Measurements from ENCODE around the gene UBE3B. TPM values are rescaled to one million over a fixed set of nuclear protein-coding genes. Genes with fewer than 3 reads are reported as not detected.

The UBE3B gene
- total and polyA plus RNA-seq, 2 donors (not counting 1 experiment from before 2014, with no cell fraction given), result 27.2 to 49.7 TPM

DNA sequence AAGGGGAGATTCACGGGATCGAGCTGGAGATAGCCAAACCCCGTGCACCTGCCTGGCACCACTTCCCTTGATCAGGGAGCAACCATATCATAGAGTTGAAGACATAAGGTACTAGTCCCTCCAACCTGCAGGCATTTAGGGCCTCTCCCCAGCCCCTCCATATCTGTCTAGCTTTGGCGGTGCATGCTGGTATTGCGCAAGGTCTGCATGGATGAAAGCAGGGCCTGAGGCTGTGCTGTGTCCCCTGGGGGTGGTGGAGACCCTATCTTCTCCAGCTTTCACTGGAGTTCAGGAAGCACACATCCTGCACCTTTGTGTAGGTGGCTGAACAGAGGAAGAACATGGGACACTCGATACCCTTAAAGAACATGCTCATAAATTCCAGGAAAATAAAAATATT is 47.2 kb upstream of the UBE3B start:
- no peak overlapping the region for H3K27ac ChIP-seq (ENCODE audit: insufficient read depth, low read length)
- no peak overlapping the region for H3K4me3 ChIP-seq (replicated peaks in 1 of 4; ENCODE audit: control extremely low read depth in 1 of 4, insufficient read depth in 1 of 4, low read depth in 3 of 4, low read length in 4 of 4)
- H3K36me3 ChIP-seq (ENCODE audit: control insufficient read depth, insufficient read depth, low read length), result no peaks in the 10 kb centered on the region
- no peak overlapping the region for H3K9ac ChIP-seq (ENCODE audit: insufficient read depth, low read length)
- H3K4me2 ChIP-seq (ENCODE audit: extremely low read depth, insufficient read depth, low read length), result no peak overlapping the region
- no peaks in the 10 kb centered on the region for H3K9me3 ChIP-seq (ENCODE audit: control insufficient read depth, insufficient read depth, low read depth, low read length)
- no peak overlapping the region for H2AFZ ChIP-seq (ENCODE audit: low read length)
- DNase-seq (ENCODE audit: low read depth in 2 of 2), result no peak
- H3K27me3 ChIP-seq (ENCODE audit: control insufficient read depth, insufficient read depth, low read length), result no peaks in the 10 kb centered on the region
- H3K4me1 ChIP-seq (ENCODE audit: control insufficient read depth, extremely low read depth, insufficient read depth, low read length), result no peaks in the 10 kb centered on the region
- no peaks in the 10 kb centered on the region for H3K79me2 ChIP-seq (ENCODE audit: control insufficient read depth, insufficient read depth, low read length)
- TF ChIP-seq, protein P1, sequence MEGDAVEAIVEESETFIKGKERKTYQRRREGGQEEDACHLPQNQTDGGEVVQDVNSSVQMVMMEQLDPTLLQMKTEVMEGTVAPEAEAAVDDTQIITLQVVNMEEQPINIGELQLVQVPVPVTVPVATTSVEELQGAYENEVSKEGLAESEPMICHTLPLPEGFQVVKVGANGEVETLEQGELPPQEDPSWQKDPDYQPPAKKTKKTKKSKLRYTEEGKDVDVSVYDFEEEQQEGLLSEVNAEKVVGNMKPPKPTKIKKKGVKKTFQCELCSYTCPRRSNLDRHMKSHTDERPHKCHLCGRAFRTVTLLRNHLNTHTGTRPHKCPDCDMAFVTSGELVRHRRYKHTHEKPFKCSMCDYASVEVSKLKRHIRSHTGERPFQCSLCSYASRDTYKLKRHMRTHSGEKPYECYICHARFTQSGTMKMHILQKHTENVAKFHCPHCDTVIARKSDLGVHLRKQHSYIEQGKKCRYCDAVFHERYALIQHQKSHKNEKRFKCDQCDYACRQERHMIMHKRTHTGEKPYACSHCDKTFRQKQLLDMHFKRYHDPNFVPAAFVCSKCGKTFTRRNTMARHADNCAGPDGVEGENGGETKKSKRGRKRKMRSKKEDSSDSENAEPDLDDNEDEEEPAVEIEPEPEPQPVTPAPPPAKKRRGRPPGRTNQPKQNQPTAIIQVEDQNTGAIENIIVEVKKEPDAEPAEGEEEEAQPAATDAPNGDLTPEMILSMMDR (conservative IDR thresholded peaks at IDR 0.05 in 1 of 2, IDR thresholded peaks at IDR 0.05 in 1 of 2; ENCODE audit: low read depth in 1 of 2, low read length in 2 of 2), result no peak
- TF ChIP-seq EZH2 (IDR thresholded peaks at IDR 0.05; ENCODE audit: low read length, missing control alignments), result no peak
- no peaks in the 10 kb centered on the region for H4K20me1 ChIP-seq (ENCODE audit: control insufficient read depth, extremely low read depth, insufficient read depth, low read length)

GRCh38 chr12:109432431-109432830 is 45.0 kb upstream of the UBE3B start:
- no peak overlapping the region for H2AFZ ChIP-seq (ENCODE audit: low read length)
- no peaks in the 10 kb centered on the region for H3K9me3 ChIP-seq (ENCODE audit: control insufficient read depth, insufficient read depth, low read depth, low read length)
- H4K20me1 ChIP-seq (ENCODE audit: control insufficient read depth, extremely low read depth, insufficient read depth, low read length), result no peaks in the 10 kb centered on the region
- DNase-seq (ENCODE audit: low read depth in 2 of 2), result no peak
- no peaks in the 10 kb centered on the region for H3K79me2 ChIP-seq (ENCODE audit: control insufficient read depth, insufficient read depth, low read length)
- no peaks in the 10 kb centered on the region for H3K27me3 ChIP-seq (ENCODE audit: control insufficient read depth, insufficient read depth, low read length)
- no peak overlapping the region for H3K9ac ChIP-seq (ENCODE audit: insufficient read depth, low read length)
- no peaks in the 10 kb centered on the region for H3K4me1 ChIP-seq (ENCODE audit: control insufficient read depth, extremely low read depth, insufficient read depth, low read length)
- H3K27ac ChIP-seq (ENCODE audit: insufficient read depth, low read length), result no peak overlapping the region
- H3K36me3 ChIP-seq (ENCODE audit: control insufficient read depth, insufficient read depth, low read length), result no peaks in the 10 kb centered on the region
- TF ChIP-seq, protein P1 (conservative IDR thresholded peaks at IDR 0.05 in 1 of 2, IDR thresholded peaks at IDR 0.05 in 1 of 2; ENCODE audit: low read depth in 1 of 2, low read length in 2 of 2), result no peak
- no peak for TF ChIP-seq EZH2 (IDR thresholded peaks at IDR 0.05; ENCODE audit: low read length, missing control alignments)
- H3K4me2 ChIP-seq (ENCODE audit: extremely low read depth, insufficient read depth, low read length), result no peak overlapping the region
- no peak overlapping the region for H3K4me3 ChIP-seq (replicated peaks in 1 of 4; ENCODE audit: control extremely low read depth in 1 of 4, insufficient read depth in 1 of 4, low read depth in 3 of 4, low read length in 4 of 4)

DNA sequence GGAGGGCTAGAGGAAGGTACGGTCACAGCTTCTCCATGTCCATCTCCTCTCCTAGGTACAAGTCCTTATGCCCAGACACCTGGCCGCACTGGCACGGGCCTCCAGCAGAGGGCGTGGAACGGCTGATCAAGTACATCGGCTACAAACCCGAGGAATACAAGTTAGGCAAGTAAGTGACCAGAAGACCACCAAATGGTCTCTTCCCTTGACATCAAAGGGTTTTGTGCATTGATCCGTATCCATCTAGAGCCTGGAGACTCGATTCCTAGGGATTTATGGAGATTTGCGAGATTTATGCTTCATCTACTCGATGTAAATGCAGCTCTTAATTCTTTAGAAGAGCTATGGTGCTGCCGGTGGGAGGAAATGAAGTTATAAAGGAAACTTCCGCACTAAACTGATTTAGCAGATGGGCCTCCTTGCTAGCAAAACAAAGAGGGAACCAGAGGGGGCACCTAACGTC is 44.6 kb upstream of the UBE3B start:
- peak; percentile 74 to 83 for DNase-seq (ENCODE audit: low read depth in 2 of 2)
- no peak overlapping the region for H2AFZ ChIP-seq (ENCODE audit: low read length)

More for the DNA sequence above, 44.6 kb upstream of the UBE3B start:
- no peak overlapping the region for H3K4me2 ChIP-seq (ENCODE audit: extremely low read depth, insufficient read depth, low read length)
- TF ChIP-seq, protein P1 (conservative IDR thresholded peaks at IDR 0.05 in 1 of 2, IDR thresholded peaks at IDR 0.05 in 1 of 2; ENCODE audit: low read depth in 1 of 2, low read length in 2 of 2), result peak; percentile 80 to 98
- no peak for TF ChIP-seq EZH2 (IDR thresholded peaks at IDR 0.05; ENCODE audit: low read length, missing control alignments)
- H3K27ac ChIP-seq (ENCODE audit: insufficient read depth, low read length), result no peak overlapping the region
- no peaks in the 10 kb centered on the region for H3K9me3 ChIP-seq (ENCODE audit: control insufficient read depth, insufficient read depth, low read depth, low read length)
- no peak overlapping the region for H3K4me3 ChIP-seq (replicated peaks in 1 of 4; ENCODE audit: control extremely low read depth in 1 of 4, insufficient read depth in 1 of 4, low read depth in 3 of 4, low read length in 4 of 4)
- H3K4me1 ChIP-seq (ENCODE audit: control insufficient read depth, extremely low read depth, insufficient read depth, low read length), result no peaks in the 10 kb centered on the region
- H3K27me3 ChIP-seq (ENCODE audit: control insufficient read depth, insufficient read depth, low read length), result no peaks in the 10 kb centered on the region
- no peaks in the 10 kb centered on the region for H4K20me1 ChIP-seq (ENCODE audit: control insufficient read depth, extremely low read depth, insufficient read depth, low read length)
- H3K9ac ChIP-seq (ENCODE audit: insufficient read depth, low read length), result no peak overlapping the region
- H3K79me2 ChIP-seq (ENCODE audit: control insufficient read depth, insufficient read depth, low read length), result no peaks in the 10 kb centered on the region
- H3K36me3 ChIP-seq (ENCODE audit: control insufficient read depth, insufficient read depth, low read length), result no peaks in the 10 kb centered on the region

All from fibroblast of lung (primary cell).